Esophagus muscularis mucosa (tissue), 3 donors: ENCODE results near the gene CA12.

Experiments used
- CTCF ChIP-seq, 3 experiments: fragments of 200-600 bp in 2 of 3; fragments of 450-650 bp in 1 of 3; sonication (generic) in 2 of 3; IDR thresholded peaks; one replicate each; pipeline ENCODE4 v1.5.1; 2017 to 2019; ENCODE audit warnings: antibody characterized with exemption in 3 of 3, mild to moderate bottlenecking in 2 of 3, moderate library complexity in 1 of 3
- POLR2A ChIP-seq: fragments of 450-650 bp; IDR thresholded peaks from one replicate; pipeline ENCODE4 v1.6.1; 2017; ENCODE audit warnings: antibody characterized with exemption, moderate library complexity, mild to moderate bottlenecking, low read depth

DNA sequence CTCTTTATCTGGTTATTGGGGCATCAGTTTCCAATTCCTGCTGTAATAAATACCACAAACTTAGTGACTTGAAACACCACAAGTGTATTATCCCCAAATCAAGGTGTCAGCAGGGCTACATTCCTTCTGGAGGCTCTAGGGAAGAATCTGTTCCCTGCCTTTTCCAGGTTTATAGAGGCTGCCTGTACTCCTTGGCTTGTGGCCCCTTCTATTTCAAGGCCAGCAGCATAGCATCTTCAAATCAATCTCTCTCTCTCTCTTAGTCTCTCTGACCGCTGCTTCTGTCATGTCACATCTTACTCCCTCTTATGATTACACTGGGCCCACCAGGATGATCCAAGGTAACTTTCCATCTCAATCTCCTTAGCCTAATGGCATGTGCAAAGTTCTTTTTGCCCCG lies 44.9 kb upstream of the CA12 start:
- TF ChIP-seq POLR2A (no peak), CTCF (IDR thresholded peaks at IDR 0.05) (no peak)
